Renal pelvis (tissue), 12 donors: ENCODE results near the gene CXXC4. TPM values are rescaled to one million over a fixed set of nuclear protein-coding genes. Genes with fewer than 3 reads are reported as not detected.

ENCODE experiments used
- DNase-seq: peaks from one replicate; pipeline ENCODE4 v3.0.0-alpha.2; 2013
- long read RNA-seq, 16 experiments: transcript quantifications; one replicate each; lab custom pipeline, GENCODE V29; 2026
- polyA plus RNA-seq, 3 donors: library from polyadenylated mRNA; unstranded; fragments of 120-200 nt; gene quantifications; one replicate each; pipeline ENCODE4 v1.2.1, GENCODE V29; 2013; ENCODE audit not compliant: insufficient read length in 3 of 3

Gene CXXC4
- 1 to 10 TPM; 6.9 to 9.4 (median 9.4) TPM for polyA plus RNA-seq
- long read RNA-seq, donor 1 = 0 reads
- long read RNA-seq, donor 2 = 0 reads
- long read RNA-seq, donor 3 = 0 reads
- long read RNA-seq, donor 4 = 0 reads
- long read RNA-seq, donor 5 = 0 reads
- long read RNA-seq, donor 6, partial matches to known transcripts = 0 of 1 reads
- long read RNA-seq, donor 6, other reads (novel, unspliced or antisense) = 0 of 1 reads
- long read RNA-seq, donor 7 = 0 reads
- long read RNA-seq, donor 8 = 0 reads
- long read RNA-seq, donor 9 = 0 reads
- long read RNA-seq, donor 10 = 0 reads
- long read RNA-seq, donor 11 = 0 reads
- long read RNA-seq, donor 12 = 0 reads
- long read RNA-seq, donor 13 = 0 reads
- long read RNA-seq, donor 14, full-length matches to known transcripts = 3 of 3 reads
- long read RNA-seq, donor 14, partial matches to known transcripts = 0 of 3 reads
- long read RNA-seq, donor 14, other reads (novel, unspliced or antisense) = 0 of 3 reads
- long read RNA-seq, donor 15, partial matches to known transcripts = 0 of 2 reads
- long read RNA-seq, donor 15, other reads (novel, unspliced or antisense) = 0 of 2 reads
- long read RNA-seq, donor 16, partial matches to known transcripts = 0 of 1 reads
- long read RNA-seq, donor 16, other reads (novel, unspliced or antisense) = 0 of 1 reads

DNA sequence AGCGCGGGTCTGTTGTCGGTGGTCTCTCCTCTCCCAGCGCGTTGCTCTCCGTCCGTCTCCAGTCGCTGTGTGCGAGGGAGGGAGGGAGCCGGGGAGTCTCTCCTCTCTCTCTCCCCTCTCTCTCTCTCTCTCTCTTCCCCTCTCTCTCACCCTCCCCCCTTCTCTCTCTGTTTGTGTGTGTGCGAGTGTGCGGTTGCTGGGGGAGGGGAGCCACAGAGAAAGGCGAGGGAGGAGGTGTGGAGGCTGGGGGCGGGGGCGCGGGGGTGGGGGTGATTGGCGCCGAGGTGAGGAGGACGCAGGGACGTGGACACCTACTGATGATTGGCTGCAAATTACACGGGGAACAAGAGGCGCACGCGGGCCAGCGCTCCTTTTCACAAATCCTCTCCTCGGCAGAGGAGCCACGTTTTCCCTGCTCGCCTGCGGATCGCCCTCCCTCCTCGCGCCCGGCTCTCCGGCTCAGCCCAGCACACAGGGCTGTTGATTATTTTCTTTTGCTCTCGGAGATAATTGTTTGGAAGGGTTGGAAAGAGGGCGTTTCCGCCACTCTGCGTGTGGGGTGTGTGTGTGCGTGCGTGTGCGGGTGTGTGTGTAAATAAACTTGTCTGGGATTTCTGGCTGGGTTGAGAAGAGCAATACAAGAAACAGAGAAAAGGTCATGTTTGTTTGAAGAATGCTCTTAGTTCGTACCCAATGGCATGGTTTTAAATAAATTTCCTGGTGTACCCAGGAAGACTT, at the start of gene CXXC4:
Gene CXXC4, minus strand, starts transcription at position 73 of the 738 bp plus-strand sequence. CDS start 3,092 bp downstream, outside the sequence.
- DNase-seq = peak; percentile 87

DNA sequence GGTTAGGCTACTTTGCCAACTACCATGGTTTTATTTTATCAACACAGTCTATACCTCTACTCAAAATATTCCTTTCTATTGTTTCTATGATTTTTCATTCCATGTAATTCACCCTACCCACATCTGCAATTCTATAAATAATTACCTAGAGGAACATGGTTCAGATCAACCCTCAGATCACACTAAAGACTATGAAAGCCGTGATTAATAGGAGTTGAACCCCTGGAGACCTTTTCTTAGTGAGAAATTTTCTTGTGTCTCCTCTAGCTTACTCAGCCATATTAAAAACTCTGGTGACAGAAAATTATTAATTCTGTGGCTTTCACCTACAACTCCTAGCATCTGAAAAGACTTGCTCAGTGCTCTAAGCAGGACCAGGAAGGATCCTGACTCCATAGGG, 38.5 kb upstream of the CXXC4 start:
- no peak for DNase-seq

DNA sequence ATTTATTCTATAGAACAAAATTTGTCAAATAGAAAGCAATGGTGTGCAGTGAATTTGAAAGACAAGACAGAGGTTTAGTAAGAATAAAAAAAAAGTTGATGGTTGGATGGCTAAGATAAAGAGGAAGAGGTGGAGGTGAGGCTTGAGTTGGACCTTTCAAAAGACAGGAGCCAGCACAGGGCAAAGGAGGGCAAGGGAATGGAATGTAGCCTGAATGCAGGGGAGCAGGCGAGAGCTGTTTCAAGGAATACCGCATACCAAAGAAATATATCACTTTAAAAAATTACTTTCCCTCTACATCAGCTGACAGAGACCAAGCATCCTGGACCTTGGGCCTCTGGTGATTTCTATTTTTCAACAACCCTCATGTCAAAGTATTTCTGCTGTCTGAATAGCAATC, 38.0 kb upstream of the CXXC4 start:
- no peak for DNase-seq

DNA sequence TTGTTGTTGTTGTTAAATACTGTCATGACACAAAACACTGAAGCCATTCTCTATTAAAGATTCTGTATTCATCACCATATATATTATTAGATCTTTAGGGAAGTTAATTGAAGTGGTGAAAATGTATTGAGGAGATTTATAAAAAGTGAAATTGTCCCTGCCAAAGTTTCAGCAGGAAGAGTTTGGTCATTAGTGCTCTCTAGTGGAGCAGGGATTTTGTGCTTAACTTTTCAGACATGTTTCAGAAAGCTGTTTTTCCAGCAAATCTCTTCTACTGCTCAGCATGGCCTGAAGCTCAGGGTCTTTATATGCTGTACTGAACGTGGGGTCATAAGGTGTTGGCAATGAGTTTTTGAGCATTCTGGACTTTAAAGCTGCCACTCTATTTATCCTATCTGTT, 36.7 kb upstream of the CXXC4 start:
- peak; percentile 2 for DNase-seq

DNA sequence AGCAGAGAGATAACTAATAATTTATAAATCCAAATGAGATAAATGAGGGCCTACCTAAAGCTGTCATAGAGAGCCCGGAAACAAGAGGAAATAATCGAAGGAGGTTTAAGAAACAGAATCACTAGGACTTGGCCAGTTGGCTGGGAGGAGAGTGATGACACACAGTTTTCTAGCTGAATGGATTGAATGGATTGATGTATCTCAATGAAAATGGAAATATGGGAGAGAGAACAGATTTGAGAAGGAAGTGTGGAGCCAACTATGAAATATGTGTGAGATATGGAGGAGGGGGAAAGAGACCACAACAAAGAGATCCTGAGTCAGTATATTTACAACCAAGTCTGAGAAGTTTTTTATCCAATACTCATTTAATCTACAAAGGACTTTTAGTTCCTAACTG, 35.7 kb upstream of the CXXC4 start:
- no peak for DNase-seq

GRCh38 chr4:104524591-104524990, 29.9 kb upstream of the CXXC4 start:
- no peak for DNase-seq

DNA sequence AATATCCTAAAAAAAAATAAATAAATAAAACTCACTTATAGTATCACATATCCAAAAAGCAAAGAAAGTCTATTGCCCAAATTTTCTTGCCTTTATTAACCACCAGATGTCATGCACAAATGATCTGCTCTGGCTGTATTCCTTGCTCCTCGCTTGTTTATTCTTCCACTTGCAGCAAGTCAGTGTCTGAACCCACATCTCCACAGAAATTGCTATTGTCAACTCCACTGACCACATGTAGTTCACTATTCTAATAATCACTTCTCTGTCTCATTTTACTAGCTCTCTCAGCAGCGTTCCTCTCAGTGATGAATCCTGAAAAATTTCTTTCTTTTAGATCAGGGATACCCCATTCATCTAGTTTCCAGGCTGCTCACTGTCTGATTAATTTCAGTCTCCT, 29.3 kb upstream of the CXXC4 start:
- no peak for DNase-seq

DNA sequence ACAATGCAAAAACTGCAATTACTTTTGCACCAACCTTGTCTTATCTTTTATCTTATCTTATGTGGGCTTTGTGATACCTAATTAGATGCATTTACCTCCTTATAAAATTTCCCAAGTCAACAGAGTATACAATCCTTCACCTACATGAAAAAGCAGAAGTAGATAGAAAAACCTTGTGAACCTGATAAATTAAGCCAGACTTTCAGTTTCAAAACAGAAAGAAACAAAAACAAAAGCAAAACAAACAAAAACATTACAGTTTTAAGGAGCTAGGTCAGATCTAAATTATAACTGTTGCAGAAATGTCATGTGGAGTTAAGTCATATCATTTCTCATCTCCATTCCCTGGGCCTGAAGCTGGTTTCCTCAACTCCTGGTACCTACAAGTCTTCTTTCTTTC, 24.9 kb upstream of the CXXC4 start:
- DNase-seq = no peak

GRCh38 chr4:104516884-104517283, 22.2 kb upstream of the CXXC4 start:
- DNase-seq = no peak

- DNase-seq = no peak
Measured at GRCh38 chr4:104508224-104508623, 13.5 kb upstream of the CXXC4 start.

- no peak for DNase-seq
Measured at GRCh38 chr4:104507112-104507511, 12.4 kb upstream of the CXXC4 start.

DNA sequence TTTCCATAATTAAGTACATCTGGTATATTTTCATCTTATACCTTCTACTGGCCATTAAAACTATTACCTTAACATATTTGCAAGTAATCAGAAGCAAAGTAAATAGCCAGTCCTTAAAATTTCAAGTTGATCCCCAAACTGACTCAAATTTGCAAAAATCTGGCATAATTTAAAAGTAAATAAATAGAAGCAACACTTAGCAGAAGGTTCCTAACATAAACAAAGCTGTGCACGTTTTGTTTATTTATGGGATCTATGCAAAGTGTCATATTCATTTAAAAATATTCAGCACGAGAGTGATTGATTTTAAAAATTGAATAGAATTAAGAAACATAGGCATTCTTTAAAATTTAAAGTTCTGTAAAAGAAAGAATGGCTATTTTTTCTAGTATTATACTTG, 9.8 kb upstream of the CXXC4 start:
- no peak for DNase-seq

GRCh38 chr4:104502471-104502870, 7.8 kb upstream of the CXXC4 start:
- DNase-seq = no peak

DNA sequence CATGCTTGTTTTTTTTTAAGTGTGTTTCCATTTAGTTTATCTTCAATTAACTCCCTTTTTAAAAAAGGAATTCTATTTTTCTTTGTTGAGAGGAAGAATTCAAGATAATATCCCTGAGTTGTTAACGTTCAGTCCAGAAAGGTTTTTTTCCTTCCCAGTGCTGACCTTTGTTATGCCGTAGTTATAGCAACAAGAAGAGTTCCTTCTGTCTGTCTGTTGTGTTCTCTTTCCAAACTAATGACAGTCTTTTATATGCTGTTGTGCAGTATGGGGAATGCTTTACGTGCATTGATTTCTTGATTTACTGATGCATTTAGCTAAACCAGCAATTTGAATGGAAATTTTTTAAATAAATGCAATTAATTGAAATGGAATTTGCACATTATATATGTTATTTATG, 6.6 kb upstream of the CXXC4 start:
- no peak for DNase-seq

DNA sequence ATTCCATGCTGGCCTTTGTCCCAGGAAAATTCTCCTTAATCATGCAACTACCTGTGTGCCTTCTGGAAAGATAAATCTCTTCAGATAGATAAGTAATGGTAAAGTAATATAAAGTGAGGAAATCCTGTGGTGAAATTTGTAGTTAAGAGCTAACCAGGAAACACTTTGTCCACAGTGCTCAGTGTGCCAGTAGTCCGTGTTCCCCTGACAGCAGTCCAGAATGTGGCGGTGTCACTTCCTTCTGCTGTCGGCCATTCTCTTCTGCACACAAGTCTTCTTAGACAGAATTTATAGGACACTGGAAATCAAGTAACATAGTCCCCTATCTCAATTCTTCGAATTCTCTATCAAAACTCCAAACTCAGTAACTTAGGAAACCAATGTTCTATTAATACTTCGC, 5.7 kb upstream of the CXXC4 start:
- DNase-seq = no peak

DNA sequence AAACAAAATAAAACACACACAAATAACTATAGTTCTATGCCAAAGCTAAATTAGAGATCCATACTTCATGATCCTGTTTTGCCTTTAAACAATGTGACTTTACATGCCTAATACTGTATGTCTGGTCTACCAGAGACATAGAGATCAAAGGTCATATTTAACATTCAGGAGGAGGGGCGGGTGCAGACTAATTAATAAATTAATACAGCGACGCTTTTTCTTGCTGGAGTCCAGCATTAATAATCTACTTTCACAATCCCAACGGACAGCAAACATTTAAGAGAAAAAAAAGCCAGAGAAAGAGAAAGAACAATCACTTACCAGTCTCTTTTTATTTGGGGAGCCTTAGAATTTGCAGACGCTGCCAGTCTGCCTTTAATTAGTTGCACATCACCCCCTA, 509 bp downstream of the CXXC4 start:
- DNase-seq = no peak

DNA sequence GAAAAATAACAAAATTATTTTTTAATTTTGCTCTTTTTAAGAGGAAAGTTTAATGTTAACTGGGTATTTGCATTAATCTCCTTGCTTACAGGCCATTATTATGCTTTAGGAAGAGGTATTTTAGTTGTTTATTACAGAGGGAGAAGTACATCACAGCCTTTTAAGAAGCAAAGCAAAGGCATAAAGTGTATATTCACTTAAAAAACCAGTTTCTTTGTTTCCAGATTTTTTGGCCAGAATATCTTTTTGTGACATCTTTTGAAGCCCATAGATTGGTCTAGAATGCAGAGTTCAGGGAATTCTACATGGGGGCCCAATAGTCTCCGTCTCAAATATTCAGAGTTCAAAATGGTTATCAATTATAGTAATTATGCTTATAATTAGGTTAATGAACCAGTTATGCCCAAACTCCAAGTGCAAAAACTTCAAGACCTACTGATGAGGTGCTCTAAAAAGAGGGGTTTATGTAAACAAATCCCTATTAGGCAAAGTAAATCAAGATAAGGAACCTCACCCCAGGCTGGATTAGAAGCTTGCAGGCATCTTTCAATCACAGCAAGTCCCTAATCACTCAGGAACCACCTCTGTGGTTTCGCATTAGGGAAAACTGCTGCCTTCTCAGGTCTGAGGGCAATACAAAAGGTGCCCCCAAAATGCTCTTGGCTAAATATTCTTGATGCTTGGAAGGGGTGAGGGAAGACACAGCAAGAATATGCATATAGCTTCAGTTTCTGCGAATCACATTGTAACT, 1.4 kb downstream of the CXXC4 start:
- DNase-seq = no peak

DNA sequence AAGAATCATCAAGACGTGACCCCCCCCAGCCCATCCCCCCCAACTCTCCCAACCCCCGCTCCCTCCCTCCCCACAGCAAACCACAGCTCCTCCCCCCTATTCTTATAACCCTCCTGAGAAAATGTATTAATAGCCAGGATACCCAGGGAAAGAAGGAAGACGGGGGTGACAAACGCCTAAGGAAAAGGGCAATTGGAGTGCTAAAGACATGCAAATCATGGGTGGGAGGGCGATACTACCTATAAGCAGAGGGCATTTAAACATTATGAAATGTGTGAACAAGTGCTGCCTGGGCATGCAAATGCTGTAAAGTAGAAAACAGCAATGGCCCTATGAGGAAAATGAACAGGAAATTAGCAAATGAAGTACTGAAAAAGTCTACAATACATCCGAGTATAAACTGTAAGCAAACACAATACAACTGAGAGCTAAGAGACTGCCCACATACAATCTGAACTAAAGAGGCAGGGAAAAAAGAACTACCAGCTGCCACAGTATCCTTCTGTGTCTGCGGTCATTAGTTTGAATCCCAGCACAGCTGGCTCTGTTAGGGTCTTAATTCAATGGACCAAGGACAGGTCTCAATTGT, 2.4 kb downstream of the CXXC4 start:
- no peak for DNase-seq

- peak; percentile 56 for DNase-seq
Measured at GRCh38 chr4:104491481-104492182, 3.1 kb downstream of the CXXC4 start.

GRCh38 chr4:104490770-104491480, 3.8 kb downstream of the CXXC4 start:
- DNase-seq = peak; percentile 91
